Measurements from ENCODE around the gene DUSP19.

GRCh38 chr2:183093857-183094657 lies 15.5 kb downstream of the DUSP19 start:
- no peak for TF ChIP-seq MAFK (IDR thresholded peaks at IDR 0.05; ENCODE audit: low read depth, low read length)
- no peak for TF ChIP-seq BACH1 (IDR thresholded peaks at IDR 0.05; ENCODE audit: low read length)
- no peak for TF ChIP-seq ASH2L (IDR thresholded peaks at IDR 0.05; ENCODE audit: low read length)
- no peak for TF ChIP-seq TBP (IDR thresholded peaks at IDR 0.05; ENCODE audit: low read depth, low read length)
- no peak for TF ChIP-seq POLR2AphosphoS5 (IDR thresholded peaks at IDR 0.05; ENCODE audit: low read depth, low read length)
- TF ChIP-seq SP2 (IDR thresholded peaks at IDR 0.05; ENCODE audit: low read length): no peak
- no peak for TF ChIP-seq TEAD4 (IDR thresholded peaks at IDR 0.05; ENCODE audit: low read depth, low read length)
- no peak for TF ChIP-seq USF2 (IDR thresholded peaks at IDR 0.05; ENCODE audit: low read length)
- no peak for TF ChIP-seq SIRT6 (IDR thresholded peaks at IDR 0.05; ENCODE audit: low read length)
- TF ChIP-seq JUN (IDR thresholded peaks at IDR 0.05; ENCODE audit: low read depth, low read length): no peak
